HG03432 (cell line): ENCODE results near the gene ANTXR2.
"Not testable (repeated sequence)": the region's sequence is repeated elsewhere in the genome, so short reads cannot be mapped to it uniquely, and the experiment has no call there.

Experiments
- ATAC-seq: cut with Tn5 transposase; IDR thresholded peaks from one replicate; pipeline ENCODE4 v1.9.1; 2021; ENCODE audit warnings: mild to moderate bottlenecking, moderate library complexity; ENCODE audit not compliant: unreplicated experiment

Gene ANTXR2

DNA sequence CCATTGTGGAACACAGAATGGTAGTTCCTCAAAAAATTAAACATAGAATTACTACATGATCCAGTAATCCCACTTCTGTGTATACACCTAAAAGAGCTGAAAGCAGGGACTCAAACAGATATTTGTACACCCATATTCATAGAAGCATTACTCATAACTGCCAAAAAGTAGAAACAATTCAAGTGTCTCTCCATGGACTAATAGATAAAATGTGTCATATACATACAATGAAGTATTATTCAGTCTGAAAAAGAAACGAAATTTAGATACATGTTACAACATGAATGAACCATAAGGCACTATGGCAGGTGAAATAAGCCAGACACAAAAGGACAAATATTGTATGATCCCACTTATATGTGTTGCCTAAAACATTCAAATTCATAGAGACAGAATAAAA is 145.1 kb downstream of the ANTXR2 start:
- ATAC-seq, result no peak

DNA sequence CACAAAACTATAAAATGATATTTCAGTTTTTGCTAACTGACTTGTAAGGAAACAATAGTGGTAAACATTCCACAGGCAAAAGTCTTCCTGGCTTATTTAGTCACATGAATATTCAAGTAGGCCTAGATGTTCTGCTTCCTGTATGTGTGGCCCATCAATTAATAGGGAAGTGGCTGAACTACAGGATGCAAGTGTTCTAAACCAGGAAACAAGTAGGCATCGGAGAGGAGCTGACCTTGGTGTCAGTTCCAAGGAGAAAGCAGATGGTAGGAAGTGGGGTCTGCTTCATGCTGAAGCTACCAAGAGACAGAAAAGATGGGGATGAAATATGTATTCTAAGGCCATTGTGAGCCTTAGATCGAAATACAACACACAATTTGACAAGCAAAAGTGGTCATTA is 149.7 kb downstream of the ANTXR2 start:
- no peak for ATAC-seq

DNA sequence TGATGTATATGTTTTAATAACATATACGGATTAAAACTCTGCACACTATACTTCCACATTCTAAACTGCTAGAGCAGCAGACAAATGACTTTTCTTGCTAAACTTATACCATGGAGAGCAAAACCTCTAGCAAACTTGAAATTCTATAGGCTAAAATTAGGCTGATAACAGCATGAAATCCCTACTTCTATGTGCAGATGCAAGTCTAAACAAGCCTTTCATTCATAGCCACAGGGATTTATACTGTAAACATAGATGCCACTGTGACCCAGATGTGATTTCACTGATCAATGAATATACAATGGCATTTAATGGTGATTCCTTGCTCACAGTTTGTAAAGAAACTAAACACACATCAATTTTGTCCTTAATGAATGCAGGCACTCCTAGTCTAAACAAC is 151.0 kb downstream of the ANTXR2 start:
- ATAC-seq, result no peak

DNA sequence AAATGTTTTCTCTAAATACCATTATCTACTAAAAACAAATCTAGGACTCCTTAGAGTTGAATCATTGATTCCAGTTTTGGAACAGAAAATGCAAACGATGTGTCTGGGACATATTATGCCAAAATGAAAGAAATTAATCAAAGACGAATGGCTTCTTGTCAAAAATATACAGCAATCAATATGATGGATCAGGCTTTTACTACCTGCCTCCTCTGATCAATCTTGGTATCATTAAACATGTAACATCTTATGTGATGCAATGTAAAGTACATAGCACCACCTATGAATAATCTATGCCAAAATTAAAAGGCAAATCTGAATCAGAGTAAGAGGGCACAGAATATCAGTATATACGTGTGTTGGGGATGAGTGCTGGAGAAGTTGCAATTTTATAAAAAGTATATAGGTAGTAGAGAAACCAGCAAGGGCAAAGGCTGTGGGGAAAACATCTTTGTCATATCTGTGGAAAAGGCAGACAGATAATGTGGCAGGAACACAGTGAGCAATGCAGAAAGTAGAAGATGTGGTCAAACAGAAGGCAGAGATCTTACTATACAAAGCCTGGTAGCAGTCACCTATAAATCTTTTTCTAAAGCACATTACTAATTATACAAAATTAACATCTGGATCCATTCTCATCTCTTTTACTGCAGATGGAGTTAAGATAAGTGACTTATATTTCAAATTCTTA is 152.7 kb downstream of the ANTXR2 start:
- ATAC-seq, result no peak

DNA sequence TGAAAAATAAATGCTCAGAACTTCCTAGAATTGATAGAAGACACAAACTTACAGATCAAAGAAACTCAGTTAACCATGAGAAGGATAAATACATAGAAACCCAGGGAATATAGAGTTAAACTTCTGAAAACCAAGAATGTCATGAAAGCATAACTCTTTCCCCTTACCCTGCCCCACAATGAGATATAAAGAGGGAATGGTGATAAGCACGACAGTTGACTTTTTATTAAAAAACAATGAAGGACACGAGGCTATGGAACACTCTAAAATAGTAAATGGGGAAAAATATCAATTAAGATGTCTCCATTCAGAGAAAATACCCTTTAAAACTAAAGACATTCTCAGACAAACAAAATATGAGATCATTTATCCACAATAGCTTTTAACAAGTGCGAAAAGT is 154.7 kb downstream of the ANTXR2 start:
- no peak for ATAC-seq

DNA sequence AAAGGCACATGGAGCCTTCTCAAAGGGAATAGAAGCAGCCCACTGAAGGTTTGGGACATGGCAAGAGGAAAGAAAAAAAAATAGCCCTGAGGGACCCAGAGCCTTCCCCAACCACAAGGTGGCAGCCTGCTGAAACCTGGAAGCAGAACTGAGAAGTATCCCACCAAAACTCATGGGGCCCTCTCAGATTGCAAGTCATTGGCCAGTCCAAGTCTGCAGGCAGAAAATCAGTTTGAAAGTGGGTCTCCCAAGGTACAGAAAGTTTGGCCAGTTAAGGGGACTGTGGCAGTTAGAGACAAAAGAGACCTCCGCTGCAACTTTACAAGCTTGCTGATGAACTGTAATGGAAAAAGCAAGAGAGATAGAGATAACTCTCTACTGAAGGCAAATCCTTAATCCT is 155.8 kb downstream of the ANTXR2 start:
- peak; percentile 90 for ATAC-seq

DNA sequence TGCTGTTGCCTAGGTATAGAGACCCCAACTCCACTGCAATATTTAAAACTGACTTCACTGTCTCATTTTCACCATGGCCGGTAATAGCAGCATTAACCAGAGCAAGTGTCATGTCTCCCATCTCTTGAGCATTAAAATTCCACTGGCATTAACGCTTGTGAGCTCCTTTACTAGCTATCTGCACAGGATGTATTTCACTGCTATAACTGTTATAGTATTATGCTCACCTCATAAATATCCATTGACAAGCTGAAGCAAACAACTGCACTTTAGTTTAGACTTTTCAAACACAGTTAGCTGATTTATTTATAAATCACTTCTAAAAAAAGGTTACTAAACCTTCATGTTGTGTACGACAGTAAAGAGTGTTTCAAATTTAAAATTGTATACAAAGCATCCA is 157.8 kb downstream of the ANTXR2 start:
- ATAC-seq, result no peak

DNA sequence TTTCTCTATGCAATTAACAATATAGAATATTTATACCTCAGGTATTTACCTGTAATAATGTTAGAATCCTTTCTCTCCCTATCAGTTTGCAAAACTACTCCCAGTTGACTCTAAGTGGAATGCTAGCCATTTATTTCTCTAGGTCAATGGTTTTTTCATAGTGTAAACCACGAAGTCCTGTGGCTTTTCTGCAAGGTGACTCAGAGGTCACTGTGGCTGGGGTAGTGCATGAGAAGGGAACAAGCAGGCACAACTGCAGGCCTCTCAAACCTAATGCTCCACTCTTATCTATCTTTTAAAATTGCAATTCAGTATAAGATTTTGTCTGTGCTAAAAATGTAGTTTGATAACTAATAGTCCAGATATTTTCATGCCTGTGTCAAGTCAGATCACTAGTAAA is 159.4 kb downstream of the ANTXR2 start:
- no peak for ATAC-seq

DNA sequence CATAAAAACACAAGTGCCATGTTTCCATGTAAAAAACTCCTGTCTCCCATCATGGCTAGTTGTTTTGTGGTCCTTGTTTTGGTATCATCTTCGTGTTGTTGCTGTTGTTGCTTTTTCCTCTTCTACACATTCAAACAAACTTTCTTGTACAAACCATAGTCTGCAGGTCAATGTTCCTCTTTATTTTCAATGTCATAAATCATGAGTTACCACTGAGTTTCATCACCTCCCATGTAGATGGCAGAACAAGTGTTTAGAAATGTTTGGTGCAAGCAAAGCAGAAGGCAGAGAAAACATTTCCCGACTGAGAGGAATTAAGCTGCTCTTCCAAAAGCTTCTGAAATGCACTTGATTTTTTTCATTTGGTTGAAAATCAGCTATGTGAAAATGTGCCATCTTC is 166.0 kb downstream of the ANTXR2 start:
- ATAC-seq, result no peak

DNA sequence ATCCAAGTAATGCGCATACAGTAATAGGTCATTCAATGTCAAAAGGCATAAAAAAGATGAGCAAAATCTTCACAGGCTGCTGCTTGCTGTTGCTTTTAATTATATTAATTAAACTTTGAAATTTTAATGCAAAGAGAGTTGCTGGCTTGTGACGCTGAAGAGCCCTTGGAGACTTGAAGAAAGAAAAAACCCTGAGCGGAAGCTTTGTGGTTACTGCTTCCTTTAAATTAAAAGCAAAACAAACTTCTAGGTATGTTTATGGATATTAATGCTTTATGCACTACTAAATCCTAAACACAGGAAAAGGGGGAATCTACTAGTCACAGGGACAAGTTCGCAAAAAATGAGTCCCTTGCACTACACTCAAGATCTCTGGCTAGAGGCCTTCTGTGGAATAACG is 166.7 kb downstream of the ANTXR2 start:
- no peak for ATAC-seq

DNA sequence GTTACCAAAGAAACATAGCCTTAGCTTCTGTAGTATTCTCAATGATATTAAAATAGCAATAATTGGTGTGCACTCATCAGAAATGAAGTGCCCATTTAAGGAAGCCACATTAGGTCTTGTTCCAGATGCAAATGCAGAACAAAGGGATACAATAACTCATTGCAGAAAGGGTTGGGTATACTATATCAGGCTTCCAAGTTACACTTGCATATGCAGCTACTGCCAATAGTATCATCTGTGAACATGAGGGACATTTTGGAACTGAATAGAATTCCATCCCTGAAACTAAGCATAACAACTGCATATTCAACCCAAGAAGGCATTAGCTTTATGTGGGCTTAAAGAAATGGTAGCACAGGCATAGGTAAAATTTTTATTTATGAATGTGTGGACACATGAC is 167.8 kb downstream of the ANTXR2 start:
- ATAC-seq, result no peak

DNA sequence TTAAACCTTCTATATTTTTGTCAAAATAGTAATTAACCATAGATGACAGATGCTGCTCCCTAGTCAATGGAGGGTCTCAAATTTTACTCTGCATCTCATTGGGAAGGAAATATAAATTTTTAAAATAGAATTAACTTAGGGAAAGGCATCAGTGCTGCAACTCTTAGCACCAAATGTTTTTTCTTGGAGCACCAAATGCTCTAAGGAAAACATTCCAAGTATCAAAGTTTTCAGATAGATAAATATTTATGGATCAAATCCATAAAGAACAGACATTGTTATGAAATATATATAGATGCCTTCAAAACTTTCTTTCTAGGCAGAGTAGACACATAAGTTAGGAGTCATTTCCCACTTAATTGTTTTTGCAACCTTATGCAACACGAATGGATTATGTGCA is 168.7 kb downstream of the ANTXR2 start:
- ATAC-seq, result no peak

DNA sequence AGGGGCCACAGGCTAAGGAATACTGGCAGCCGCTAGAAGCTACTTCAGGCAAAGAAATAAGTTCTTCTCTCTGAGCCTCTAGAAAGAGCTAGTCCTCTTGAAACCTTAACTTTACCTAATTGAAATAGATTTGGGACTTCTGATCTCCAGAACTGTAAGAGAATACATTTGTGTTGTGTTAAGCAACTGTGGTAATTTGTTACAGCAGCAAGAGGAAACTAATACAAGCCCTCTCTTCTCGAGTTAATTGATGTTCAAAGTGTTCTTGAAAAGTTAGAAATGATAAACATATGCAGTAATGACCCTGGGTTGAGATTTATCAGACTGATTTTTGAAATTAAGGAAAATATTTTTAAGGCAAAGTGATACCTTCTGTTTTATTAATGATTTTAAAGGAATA is 172.8 kb downstream of the ANTXR2 start:
- ATAC-seq, result no peak

DNA sequence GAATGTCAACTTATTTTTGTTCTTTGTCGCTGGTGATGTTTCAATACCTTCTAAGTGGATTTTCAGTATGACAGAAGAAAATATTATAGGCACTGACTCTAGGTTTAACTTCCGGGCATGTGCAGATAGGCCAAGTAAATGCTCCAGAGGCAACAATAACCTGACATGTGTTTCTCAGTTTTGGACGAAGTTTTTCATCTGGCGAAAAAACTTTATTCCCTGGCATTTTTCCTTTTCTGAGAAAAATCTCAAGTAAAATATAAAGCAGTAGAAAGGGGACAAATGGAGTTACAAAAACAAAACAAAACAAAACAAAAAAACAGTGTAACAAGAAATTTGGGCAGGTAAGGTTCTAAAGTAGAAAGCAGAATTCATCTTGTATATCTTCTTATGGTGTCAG is 173.5 kb downstream of the ANTXR2 start:
- ATAC-seq, result no peak

DNA sequence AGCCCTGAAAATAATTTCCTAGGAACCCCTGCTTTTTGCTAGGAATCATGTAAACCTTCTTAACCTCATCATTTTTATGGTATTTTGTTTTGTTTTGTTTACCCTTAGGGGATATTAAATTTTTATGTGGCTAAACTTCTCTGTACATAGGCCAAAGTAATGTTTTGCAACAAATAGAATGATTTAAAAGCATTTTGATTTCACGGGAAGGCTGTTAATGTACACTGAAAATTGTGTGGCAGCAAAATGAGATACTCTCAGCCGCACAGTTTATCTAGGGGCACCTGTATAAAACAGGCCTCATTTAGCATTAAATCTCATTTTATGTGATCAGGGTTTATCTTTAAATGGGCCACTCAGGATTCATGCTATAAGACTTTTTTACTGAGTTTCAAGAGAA is 175.0 kb downstream of the ANTXR2 start:
- no peak for ATAC-seq

DNA sequence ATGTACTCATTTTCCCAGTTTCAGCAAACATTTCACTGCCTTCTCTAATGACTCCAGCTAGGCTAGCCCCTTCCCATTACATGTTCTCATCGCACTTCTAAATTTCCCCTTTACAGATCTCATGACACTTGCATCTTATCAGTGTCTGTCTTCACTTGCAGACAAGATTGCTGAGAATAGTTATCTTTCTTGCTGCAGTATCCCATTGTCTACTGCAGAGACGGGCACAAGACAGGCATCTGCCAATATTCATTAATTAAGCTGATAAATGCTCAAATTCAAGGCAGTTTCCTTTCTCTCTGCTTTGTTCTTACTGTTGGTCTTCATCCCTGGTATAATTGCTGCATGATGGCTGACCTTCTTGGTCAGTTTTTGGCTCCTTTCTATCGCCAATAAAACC is 175.9 kb downstream of the ANTXR2 start:
- ATAC-seq, result no peak

DNA sequence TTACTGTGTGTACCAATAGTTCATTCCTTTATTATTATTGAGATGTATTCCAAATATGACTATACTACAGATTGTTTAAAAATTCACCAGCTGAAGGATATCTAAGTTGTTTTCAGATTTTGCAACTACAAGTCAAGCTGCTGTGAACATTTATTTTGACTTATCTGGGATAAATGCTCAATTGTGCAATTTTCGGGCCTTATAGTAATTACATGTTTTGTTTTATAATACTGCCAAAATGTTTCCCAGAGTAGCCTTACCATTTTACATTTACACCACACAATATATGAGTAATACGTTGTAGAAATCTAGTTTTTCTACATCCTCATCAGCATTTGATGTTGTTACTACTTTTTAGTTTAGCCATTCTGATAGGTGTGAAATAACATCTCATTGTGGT is 179.6 kb downstream of the ANTXR2 start:
- ATAC-seq, result no peak

DNA sequence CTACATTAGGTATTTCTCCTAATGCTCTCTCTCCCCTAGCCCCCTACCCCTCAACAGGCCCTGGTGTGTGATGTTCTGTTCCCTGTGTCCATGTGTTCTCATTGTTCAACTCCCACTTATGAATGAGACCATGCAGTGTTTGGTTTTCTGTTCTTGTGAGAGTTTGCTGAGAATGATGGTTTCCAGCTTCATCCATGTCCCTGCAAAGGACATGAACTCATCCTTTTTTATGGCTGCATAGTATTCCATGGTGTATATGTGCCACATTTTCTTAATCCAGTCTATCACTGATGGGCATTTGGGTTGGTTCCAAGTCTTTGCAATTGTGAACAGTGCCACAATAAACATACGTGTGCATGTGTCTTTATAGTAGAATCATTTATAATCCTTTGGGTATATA is 184.0 kb downstream of the ANTXR2 start:
- ATAC-seq, result not testable (repeated sequence)

DNA sequence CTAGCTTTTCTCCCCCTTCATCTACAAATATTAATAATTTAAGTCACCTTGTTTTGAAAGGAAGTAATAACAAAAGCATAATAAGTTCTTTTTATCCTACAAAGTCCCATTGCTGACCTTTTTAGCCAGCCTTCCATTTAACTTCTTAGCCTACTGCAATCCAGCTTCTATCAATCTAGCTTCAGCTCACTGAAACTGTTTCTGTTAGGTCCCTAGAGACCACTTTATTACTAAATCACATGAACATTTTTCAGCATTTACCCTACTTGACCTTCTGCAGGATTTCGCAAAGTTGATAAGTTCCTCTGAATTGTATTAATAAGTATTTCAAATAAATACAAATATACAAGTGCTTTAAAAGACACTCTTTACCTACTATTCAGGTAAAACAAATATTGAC is 186.5 kb downstream of the ANTXR2 start:
- ATAC-seq, result no peak

DNA sequence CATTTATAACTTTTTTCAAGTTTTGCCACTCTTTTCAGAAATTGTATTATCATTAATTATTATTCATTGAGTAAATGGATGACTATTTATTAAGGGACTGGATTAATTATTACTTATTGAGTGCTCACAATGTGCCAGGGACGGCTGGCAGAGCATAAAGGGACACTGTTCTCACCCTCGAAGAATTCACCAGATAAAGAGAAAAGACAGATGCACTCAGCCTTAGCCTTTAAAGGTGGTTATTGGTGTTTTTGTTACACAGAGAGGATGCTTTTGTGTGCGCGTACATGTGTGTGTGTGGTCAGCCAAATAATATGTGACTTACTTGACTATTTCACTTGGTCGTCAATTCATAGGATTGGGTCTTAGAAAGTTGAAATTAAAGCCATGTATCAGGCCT is 187.0 kb downstream of the ANTXR2 start:
- ATAC-seq, result no peak

DNA sequence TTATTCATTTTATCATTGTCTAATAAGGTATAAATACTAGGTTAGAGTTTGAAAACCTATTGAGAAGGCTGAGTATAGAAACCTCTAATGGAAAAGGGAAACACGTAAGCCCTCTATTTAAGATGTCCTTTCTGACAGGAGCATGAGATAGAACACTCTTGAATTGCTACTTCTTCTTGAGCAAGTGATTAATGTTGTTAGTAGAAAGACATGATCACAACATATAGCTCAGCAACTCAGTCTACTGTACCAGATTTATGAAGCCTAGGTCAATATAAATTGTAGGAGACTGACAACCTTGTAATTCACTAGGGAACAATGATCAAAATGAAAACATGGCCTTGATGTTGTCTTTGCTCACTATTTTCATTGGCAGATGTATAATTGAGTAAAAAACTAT is 189.7 kb downstream of the ANTXR2 start:
- no peak for ATAC-seq

DNA sequence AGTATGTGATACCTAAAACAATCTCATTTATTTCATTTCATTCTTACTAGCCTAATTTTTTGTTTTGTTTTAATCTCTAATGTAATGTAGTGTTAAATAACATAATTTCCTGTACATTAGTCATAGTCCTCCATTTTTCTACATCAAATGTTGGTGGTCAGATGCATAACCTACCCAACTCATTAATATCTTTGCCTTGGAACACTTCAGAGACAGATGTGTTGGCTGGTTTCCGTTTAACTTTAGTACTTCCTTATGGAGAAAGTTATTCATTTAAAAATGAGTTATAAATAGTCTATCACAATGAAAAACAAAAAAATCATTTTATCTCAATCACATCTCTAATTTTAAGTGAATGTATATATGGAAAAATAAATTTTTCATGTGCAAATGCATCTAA is 190.2 kb downstream of the ANTXR2 start:
- no peak for ATAC-seq

DNA sequence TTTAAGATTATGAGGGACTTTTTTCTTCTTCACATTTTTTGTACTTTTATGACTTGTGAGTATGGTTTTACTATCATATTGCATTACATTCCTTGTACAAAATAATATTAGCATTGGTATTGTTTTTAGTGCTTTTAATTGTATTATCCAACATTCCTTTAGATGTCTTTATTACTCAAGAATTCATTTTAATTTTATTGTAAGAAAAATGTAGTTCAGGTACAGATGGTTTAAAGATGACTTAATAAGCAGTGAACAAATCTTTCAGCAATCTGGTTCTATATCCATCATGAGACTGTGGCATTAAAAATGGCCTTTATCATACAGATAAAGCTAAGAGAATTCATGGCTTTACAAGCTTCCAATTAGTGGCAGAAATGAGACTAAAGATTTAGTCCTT is 191.6 kb downstream of the ANTXR2 start:
- no peak for ATAC-seq

DNA sequence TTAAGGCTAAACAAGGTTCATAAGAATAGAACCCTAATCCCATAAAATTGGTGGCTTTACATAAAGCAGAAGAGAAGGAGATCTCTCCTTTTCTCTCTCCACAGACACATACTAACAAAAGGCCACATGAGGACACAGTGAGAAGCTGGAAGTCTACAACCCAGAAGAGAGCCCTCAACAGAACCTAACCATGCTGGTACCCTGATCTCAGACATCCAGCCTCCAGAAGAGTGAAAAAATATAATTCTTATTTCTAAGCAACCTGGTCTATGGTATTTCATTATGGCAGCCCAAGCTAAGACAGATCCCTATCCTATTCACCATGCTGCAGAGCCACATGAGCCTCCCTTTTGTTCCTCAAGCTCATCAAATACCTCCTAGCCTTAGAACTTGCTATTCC is 195.5 kb downstream of the ANTXR2 start:
- no peak for ATAC-seq
